ENCODE results near the gene FLT4.

Gene FLT4

DNA sequence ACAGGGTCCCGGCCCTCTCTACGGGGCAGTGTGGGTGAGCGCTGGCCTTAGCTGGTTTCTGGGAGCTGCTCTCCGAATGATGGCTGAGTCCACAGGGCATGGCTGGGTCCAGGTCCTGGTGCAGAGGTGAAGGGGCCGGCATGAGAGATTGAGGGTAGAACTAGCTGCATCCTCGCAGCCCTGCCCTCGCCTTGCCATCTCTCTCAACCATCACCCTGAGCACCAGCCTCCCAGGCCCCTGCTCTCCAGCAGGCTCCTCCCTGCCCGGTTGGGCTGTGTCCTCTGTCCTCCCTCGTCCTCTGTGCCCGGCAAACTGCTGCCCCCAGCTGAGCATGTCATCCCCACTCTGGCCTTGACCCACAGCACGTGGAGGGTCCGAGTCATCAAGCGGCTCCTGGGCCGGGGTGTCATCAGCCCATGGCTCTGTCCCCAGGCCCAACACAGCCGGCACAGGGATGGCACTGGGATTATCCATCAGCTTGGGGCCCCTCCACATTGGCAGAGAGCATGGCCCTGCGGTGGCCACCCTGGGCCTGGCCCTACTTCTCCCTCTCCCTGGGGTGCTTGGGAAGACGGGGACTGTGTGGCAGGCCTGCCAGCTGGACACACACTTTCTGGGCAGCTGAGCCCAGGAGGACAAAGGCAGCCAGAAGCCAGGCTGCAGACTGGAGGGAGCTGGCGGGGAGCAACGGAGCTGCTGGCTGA lies 8.4 kb downstream of the FLT4 start:
- no peak for DNase-seq

GRCh38 chr5:180640611-180640860 lies 8.9 kb downstream of the FLT4 start:
- no peak for DNase-seq

- DNase-seq, result no peak
Observed at GRCh38 chr5:180639741-180640610, 9.4 kb downstream of the FLT4 start.

GRCh38 chr5:180639287-180639686 lies 10.1 kb downstream of the FLT4 start:
- DNase-seq, result no peak

DNA sequence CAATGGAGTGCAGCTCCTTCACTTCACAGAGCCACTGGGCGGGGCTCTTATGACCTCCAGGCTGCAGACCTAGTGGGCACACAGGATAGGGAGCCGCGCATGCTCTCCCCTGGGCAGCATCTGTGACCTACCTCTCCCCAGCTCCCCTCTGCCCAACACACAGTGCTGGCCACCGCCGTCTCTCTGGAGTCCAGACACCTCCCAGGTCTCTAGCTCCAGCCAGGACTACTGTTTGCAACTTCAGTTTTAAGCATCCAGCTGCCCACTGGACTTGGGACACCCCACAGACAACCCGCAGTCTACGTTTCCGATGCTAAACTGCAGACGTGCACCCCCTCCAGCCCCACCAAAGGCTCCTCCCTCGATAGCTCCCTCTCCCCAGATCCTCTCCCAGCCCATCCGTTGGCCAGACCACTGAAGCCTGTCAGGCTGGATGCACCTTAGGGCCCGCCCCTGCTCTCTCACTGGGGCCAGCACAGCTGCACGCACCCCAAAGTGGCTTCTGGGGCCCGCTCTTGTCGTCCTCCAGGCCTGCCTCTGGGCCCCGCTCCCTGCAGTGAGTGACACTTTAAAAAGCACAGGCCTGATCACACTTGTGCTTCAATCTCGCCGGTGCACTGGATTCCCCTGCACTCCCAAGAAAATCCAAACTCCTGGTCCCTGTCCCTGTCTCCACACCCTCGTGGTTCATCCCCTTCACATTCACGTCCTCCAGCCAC lies 11.3 kb downstream of the FLT4 start:
- no peak for DNase-seq

- DNase-seq, result no peak
Observed at GRCh38 chr5:180636403-180637075, 12.9 kb downstream of the FLT4 start.

DNA sequence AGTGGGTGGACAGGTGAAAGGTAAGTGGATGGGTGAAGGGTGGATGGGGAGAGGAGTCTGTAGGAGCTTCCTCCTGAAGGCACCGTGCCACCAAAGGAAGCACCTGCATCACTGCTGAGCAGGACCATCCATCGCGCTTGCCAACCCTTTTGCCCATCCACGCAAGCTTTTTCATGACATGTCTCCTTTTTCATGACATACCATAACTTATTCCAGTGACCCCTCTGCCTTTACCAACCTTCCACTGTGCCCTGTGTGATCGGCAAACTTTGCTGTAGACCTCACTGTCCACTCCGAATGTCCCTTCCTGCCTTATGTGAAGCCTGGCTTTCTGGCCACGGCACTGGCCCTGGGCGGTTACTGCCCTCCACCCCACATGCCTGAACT lies 13.4 kb downstream of the FLT4 start:
- DNase-seq, result no peak

GRCh38 chr5:180633283-180634177 lies 15.9 kb downstream of the FLT4 start:
- no peak for DNase-seq

DNA sequence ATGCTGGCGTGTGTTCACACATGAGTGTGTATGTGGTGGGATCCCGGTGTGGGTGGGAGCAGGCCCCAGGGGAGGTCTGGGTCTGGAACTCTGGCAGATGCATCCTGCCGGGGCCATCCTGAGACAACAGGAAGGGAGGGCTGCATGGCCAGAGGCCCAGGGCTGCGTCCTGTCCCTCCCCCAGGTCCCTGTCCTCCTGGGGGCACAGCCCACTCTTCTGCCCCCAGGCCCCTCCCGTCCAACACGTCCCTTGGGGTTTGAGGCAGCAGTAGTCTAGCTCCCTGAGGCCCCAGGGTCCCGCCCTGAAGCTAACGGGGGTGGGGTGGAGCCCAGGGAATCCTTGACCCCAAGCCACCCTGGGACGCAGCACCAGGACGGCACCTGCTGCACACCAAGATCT lies 16.6 kb downstream of the FLT4 start:
- DNase-seq, result no peak

- no peak for DNase-seq
Observed at GRCh38 chr5:180631549-180632383, 17.6 kb downstream of the FLT4 start.

DNA sequence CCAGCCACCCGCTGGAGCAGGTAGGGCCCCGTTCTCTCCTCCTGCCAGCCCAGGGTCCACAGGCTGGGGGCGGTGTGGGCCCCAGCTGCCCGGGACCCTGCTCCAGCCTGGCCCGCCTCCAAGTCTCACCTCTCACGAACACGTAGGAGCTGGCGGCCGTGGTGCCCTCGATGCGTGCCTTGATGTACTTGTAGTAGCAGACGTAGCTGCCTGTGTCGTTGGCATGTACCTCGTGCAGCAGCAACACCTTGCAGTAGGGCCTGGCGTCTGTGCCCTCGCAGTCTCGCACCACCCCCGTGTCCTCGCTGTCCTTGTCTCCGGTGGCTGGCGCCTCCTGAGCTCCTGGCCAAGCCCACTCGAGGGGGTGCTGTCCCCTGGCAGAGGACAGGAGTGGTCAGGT lies 19.0 kb downstream of the FLT4 start:
- no peak for DNase-seq

DNA sequence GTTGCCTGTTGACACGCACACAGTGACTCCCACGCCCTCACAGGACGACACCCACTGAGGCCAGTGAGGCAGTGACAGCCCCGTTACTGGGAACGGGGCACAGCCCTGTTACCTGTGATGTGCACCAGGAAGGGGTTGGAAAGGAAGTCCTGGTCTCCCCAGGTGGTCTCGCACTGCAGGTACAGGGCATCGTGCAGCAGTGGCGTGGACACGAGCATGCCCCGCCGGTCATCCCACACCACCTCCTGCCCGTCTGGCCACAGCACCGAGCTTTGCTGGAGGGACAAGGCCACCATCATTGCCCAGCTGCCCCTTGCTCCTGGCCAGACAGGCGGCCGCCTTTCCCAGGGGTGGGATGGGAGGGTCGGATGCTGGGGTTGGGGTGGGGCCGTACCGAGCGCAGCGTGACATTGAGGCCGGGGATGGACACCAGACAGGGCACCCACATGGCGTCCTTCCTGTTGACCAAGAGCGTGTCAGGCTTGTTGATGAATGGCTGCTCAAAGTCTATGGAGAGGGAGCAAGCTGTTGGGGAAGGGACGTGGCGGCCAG lies 19.5 kb downstream of the FLT4 start:
- no peak for DNase-seq

- no peak for DNase-seq
Observed at GRCh38 chr5:180628827-180629750, 20.3 kb downstream of the FLT4 start.

DNA sequence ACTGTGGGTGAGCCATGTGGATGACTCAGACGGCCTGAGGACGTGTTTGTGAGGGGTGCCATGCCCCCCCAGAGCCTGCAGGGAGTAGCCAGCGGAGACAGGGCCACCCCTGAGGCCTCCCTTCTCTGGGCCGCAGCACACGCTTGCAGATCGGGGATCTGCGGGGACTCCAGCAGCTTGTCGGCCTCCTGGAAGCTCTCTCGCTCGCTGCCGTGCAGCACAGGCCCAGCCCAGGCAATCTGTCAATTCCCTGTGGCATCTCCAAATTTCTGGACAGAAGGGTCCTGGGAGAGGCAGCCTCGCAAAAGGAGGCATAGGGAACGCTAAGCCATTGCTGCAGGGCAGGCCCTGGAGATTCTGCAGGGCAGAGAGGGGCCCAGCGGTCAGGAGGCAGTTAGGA lies 21.2 kb downstream of the FLT4 start:
- DNase-seq, result no peak

DNA sequence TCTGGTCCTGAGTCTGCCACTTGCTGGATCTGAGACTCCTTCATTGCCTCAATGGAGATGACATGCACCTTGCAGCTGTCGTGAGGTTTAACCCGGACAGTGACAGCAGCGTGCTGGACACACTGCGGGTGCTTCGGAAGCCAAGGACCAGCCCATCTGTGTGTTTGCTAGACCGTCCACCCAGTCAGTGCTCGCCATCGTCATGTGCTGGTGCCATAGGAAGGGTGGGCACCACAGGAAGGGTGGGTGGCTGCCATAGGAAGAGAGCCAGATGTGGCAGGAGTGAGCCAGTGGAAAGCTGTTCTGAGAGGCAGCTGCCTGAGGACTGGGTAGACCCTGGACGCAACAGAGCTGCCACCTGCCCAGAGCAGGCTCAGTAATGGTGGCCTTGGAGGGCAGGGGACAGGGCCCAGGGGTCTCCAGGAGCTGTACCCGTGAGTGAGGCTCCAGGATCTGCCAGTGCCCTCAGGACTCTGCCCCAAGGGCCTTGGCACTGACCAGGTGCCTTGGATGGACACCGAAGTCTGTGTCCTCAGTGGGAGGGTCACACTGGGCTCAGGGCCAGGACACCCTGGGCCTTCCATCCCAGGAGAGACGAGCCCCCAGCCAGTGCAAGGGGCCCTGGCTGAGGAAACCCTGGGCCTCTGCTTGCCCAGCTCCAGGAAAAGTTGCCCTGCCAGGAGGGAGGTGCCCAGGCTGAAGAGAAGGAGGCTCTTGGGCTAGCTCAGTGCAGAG lies 21.8 kb downstream of the FLT4 start:
- no peak for DNase-seq

DNA sequence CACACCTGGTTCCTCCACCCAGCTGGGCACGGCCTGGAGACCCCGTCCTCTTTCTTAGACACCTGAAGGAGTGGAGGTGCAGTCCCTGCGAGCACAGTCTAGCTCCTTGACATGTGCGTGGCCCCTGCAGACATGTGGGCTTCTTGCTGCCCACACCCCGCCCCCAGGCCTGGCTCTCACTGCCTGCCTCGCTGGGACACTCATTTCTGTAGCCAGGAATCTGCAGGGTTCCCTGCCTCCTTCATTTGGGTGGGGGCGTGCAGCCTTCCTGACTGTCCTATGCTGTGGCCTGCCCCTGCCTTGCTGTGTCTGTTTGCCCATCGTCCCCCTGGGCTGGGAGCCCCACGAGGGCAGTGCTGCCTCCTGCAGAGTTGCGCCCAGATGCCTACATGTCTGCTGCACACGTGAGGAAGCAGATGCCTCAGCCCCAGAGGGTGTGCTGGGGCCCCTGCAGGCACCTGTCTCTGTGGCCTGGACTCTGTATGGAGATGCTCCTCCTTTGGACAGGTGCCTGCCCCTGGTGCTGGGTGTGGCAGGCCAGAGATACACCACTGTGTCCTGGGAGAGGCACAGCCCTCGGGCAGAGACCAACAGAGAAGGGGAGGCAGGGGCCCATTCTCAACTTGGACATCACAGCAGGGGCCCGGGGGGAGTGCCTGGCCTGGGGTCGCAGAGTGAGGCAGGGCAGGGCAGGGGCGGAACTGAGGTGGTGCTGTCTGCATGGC lies 22.6 kb downstream of the FLT4 start:
- no peak for DNase-seq

DNA sequence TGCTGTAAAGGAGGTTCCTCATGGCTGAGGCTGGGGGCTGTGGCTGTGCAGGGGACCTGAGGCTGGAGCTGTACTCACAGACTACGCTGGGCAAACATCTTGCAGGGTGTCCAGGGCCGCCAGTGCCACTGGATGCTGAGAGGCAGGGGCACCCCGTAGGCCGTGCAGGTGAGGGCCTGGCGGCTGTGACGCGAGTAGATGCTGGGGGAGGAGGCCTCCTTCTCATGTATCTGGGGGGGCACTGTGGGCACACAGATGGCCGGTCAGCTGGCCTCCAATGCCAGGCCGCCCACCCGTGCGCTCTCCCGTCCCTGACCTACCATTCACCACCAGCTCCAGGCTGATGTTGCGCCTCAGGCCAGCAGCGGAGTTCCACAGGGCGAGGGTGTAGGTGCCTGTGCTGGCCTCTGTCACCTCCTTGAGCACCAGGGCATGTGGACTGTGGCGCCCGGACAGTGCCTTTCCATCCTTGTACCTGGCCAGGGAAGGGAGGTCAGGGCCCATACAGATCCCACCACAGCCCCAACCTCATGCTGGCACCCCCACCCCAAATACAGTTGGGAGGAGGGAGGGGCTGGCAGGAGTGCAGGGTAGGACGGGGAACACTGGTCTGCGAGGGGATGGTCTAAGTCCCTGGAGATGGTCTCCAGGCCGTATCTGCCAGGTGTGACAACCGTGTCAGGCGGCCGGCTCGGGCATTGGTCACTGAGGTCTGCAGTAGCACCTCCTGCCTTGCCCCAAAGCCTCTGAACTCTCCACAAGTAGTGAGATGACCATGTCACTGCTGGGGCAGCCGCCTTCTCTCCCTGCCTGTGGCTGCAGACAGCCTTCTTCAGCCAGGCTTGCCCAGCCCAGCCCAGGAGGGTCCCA lies 23.4 kb downstream of the FLT4 start:
- DNase-seq, result no peak
